ENCODE results near the gene ESAM.

ESAM gene

DNA sequence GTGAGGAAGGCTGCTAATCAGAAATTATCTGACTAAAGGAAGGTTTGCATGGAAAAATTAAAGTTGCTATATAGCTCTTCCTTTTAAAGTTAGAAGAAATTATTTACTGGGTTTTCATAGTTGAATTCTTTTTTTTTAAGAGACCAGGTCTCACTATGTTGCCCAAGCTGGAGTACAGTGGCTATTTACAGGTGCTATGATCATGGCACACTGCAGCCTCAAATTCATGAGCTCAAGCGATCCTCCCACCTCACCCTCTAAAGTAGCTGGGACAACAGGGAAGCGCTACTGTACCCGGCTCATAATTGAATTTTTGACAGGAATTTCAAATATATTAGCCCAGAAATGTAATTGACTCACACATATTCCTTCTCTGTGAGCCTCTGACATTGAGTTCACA, 34.2 kb upstream of the ESAM start:
- TF ChIP-seq CTCF (IDR thresholded peaks at IDR 0.05; ENCODE audit: low read depth, low read length, missing control alignments) = no peak
- no peak overlapping the region for H3K4me3 ChIP-seq (ENCODE audit: low read depth, low read length)
- no peak for DNase-seq
- in situ Hi-C loops (cut with HindIII; ENCODE audit: low pct_ligation_motif_present, low sequenced_read_pairs) = no loop called here
- H3K27me3 ChIP-seq (replicated peaks) = no peaks in the 10 kb centered on the region
- H3K36me3 ChIP-seq (replicated peaks) = no peaks in the 10 kb centered on the region
- H3K27ac ChIP-seq = no peak overlapping the region

GRCh38 chr11:124793466-124794278, 31.6 kb upstream of the ESAM start:
- no peaks in the 10 kb centered on the region for H3K36me3 ChIP-seq (replicated peaks)
- no peak for DNase-seq

DNA sequence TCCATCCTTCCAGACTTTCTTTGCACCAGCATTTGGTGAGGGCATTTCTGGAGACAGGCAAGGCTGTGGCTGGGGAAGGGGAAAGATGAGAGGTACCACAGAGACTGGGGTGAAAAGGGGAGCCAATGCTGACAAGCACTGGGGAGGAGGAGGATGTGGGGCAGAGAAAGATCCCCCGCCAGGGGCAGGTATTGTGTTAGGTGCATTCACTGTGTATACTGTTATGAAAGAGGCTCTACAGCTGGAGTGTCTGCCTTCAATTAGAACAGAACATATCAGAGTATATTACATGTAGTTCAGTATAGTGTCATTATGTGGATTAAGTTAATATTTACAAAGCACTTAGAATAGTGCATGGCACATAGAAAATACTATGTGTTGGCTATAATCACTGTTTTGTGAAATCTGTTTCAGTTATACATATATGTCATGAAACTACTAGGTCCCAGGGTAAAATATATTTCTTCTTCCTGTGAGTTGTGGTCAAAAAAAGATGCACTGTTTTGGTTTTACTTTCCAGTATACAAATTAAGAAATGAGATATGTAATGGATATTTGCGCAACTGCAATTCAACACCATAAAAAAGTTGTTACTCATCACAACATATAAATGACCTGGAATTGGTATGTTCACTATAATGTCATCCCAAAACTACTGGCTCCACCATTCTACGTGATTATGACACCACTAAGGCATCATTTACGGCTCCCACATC, 29.7 kb upstream of the ESAM start:
- Histone ChIP-seq H3K27me3 (replicated peaks) (no peaks in the 10 kb centered on the region), H3K36me3 (replicated peaks) (no peaks in the 10 kb centered on the region), H3K4me3 (ENCODE audit: low read depth, low read length) (no peak overlapping the region), H3K27ac (no peak overlapping the region)
- no peak for DNase-seq
- no peak for TF ChIP-seq CTCF (IDR thresholded peaks at IDR 0.05; ENCODE audit: low read depth, low read length, missing control alignments)
- in situ Hi-C loops (cut with HindIII; ENCODE audit: low pct_ligation_motif_present, low sequenced_read_pairs) = no loop called here

More at GRCh38 chr11:124793466-124794278, 31.6 kb upstream of the ESAM start:
- H3K27me3 ChIP-seq (replicated peaks) = no peaks in the 10 kb centered on the region
- no peak overlapping the region for H3K4me3 ChIP-seq (ENCODE audit: low read depth, low read length)
- in situ Hi-C loops (cut with HindIII; ENCODE audit: low pct_ligation_motif_present, low sequenced_read_pairs) = no loop called here
- TF ChIP-seq CTCF (IDR thresholded peaks at IDR 0.05; ENCODE audit: low read depth, low read length, missing control alignments) = peak; percentile 79
- no peak overlapping the region for H3K27ac ChIP-seq

DNA sequence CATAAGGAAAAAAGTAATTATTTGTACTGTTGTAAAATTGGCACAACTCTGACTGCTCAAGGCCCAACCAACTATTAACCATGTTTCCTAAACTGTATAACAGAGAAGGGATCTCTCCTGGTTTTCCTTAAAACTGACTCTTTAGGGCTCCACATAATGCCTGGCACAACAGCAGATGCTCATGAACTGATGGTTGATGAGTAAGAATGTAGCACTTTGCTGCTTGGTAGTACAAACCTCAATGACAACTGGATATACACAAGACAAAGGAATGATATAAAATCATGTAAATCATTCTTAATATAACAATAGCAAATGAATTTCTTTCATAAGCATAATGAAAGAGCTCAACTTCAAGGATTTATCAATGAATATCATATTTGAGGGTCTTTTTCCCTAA, 26.4 kb upstream of the ESAM start:
- H3K36me3 ChIP-seq (replicated peaks) = no peaks in the 10 kb centered on the region
- H3K27me3 ChIP-seq (replicated peaks) = no peaks in the 10 kb centered on the region
- in situ Hi-C loops (cut with HindIII; ENCODE audit: low pct_ligation_motif_present, low sequenced_read_pairs) = no loop called here
- DNase-seq = no peak
- TF ChIP-seq CTCF (IDR thresholded peaks at IDR 0.05; ENCODE audit: low read depth, low read length, missing control alignments) = no peak
- no peak overlapping the region for H3K4me3 ChIP-seq (ENCODE audit: low read depth, low read length)
- H3K27ac ChIP-seq = no peak overlapping the region

DNA sequence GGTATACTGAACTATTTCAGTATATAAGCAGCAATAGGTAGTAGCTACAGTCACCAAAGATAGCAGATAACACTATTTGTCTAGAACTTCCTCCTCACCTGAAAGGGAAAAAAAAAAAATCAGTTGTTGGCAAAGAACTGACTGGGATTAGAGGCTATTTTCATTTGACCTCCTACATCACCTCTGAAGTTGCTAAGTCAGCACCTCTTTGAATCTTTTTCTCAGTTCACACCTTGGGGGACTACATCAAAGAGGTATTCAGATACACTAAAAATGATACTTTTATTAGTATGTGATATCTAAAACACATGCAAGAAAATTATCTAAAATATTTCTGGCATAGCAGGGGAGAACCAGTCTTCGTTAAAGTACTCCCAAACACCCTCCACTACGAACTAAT, 22.0 kb upstream of the ESAM start:
- Histone ChIP-seq H3K27ac (no peak overlapping the region), H3K4me3 (ENCODE audit: low read depth, low read length) (no peak overlapping the region), H3K27me3 (replicated peaks) (no peaks in the 10 kb centered on the region), H3K36me3 (replicated peaks) (no peaks in the 10 kb centered on the region)
- in situ Hi-C loops (cut with HindIII; ENCODE audit: low pct_ligation_motif_present, low sequenced_read_pairs) = no loop called here
- TF ChIP-seq CTCF (IDR thresholded peaks at IDR 0.05; ENCODE audit: low read depth, low read length, missing control alignments) = no peak
- no peak for DNase-seq

Measured in brain microvascular endothelial cell (primary cell).